GM12892 (cell line): ENCODE data around the gene CDCA5.

Experiments
- DNase-seq: peaks from one replicate; pipeline ENCODE4 v3.0.0; 2011; ENCODE audit not compliant: insufficient read length
- FAIRE-seq: peaks from 2 replicates; lab custom pipeline; 2011; peaks lifted over from hg19 to GRCh38; lab: Jason Lieb, UNC
- POLR2A ChIP-seq: IDR thresholded peaks from 2 replicates; pipeline ENCODE4 v1.6.1; 2011; ENCODE audit warnings: low read depth, low read length, control low read depth
- POLR2AphosphoS5 ChIP-seq: IDR thresholded peaks from 2 replicates; pipeline ENCODE4 v1.6.1; 2011; ENCODE audit warnings: low read depth, low read length, control low read depth
- TAF1 ChIP-seq: IDR thresholded peaks from 2 replicates; pipeline ENCODE4 v1.6.1; 2011; ENCODE audit warnings: low read depth, mild to moderate bottlenecking, control low read depth, low read length, borderline replicate concordance

CDCA5 gene

DNA sequence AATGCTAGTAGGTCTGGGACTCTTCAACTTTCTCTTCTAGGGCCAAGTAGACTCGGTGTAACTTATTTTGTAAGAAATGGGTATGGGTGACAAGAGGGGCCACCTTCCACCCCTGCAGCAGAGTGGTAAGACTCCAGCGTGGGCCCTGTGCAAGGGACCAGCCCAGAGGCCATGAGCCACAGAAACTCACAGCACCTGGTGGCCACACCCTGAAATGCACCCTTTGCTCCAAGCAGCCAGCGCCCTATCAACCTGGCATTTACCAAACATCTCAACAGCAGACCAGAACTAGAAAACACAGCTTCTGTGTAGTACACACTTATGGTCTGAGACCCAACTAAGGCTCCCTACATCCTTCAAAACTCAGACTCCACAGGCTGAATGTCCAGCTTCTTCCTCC is 5.7 kb downstream of the CDCA5 start:
- DNase-seq: peak; percentile 71
- peak; percentile 94 for FAIRE-seq
- TF ChIP-seq POLR2AphosphoS5 (no peak), POLR2A (no peak), TAF1 (no peak)

DNA sequence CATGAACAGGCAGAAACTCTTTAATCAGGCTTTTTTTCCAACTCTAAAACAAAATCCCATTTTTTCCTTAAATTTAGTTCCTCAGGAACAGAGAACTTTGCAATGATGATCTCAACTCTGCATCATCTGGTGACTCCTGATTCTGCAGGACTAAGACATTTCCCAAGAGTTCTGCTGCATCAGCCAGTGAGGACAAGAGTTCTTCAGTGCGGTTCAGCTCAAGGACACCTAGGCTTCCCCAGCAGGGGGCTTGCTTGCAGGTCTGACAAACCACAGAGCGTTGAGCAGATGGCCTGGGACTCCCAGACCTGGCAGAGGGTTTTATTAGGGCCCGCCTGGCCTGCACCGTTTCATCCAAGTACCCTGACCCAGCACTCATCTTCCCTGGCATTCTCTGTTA is 6.4 kb downstream of the CDCA5 start:
- FAIRE-seq: no peak

DNA sequence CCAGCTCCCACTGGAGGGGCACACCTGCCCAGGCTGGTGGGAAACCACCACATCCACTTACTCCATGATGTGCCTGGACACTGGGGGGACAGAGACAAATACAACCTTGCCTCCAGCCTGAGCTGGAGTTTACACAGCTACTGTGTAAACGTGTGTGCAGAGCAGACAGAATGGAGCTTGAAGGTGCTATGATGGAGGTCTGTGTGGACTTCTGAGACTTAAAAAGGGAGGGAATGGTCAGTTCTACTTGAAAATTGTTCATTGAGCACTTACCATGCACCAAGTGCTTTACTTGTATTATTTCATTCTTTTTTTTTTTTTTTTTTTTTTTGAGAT is 11.2 kb downstream of the CDCA5 start:
- FAIRE-seq: no peak
- TF ChIP-seq POLR2A (no peak), TAF1 (no peak), POLR2AphosphoS5 (no peak)
- DNase-seq: no peak

More for the DNA sequence above, 6.4 kb downstream of the CDCA5 start:
- no peak for DNase-seq
- TF ChIP-seq TAF1: no peak
- no peak for TF ChIP-seq POLR2A
- no peak for TF ChIP-seq POLR2AphosphoS5

DNA sequence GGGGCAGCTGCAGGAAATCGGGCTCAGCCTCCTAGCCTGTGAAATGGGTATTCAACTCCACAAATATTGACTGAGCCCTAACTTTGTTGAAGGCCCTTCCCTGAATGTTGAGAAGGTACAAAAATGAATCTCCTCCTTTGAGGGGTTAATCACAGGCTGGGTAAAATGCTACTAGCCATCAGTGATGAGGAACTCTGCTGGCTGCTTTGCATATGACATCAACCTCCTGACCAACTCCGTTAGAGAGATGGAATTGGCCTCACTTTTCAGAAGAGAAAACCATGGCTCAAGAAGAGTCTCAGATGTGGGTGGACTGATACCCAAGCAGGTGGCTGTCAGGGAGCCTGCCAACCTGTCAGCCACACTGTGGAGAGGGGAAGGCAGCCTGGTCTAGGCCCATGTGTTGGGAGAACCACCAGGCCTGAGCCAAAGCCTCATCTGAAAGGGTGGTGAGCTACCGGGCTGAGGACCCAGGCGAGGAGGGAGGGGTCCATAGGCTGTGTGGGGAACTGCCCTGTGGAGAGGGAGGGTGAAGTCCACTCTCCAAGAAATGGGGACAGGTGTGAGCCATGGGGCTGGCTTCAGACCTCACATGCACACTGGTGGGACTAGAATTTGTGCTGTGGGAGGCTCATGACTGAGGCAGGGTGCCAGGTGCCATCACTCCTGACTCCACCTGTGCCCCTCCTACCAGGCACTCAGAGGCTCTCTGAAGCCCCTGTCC is 11.8 kb downstream of the CDCA5 start:
- DNase-seq: no peak
- TF ChIP-seq TAF1 (no peak), POLR2A (peak; percentile 34; the same call in 1 of the 2 replicates), POLR2AphosphoS5 (no peak)
- peak; percentile 51 for FAIRE-seq

DNA sequence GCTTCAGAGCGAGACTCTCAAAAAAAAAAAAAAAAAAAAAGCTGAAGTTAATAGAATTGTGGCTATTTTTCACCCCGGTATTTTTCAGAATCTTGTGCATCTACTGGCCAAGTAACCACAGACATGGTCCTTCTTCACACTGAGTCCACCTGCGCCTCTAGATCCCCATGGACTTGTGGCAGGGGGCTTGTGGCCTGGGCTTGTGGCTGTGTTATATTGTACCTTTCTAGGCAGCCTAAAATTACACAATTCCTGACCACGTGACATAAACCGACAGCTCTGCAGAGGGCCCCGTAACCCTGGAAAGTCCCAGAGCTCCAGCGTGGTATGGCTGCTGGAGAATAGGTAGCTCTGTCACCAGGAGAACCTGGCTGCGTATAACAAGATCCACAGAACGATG is 14.6 kb downstream of the CDCA5 start:
- FAIRE-seq (peak; percentile 88), DNase-seq (no peak)
- TF ChIP-seq TAF1: no peak

DNA sequence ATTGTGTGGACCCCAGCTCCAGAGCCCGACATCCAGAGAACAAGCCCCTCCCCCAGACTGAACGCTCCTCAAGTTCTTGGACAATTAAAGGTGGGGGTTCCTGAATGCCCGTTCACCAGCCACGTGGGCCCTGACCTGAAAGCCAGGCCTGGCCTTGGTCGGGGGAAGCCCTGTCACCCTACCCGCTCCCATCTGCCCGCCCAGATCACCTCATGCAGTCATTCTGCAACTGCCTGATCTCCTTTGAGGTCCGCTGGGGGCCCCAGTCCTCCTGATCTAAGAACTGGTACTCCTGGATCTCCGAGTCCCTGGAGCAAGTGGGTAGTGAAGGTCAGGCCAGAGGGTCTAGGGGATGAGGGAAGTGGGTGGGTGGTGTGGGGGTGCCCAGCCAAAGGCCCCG is 16.4 kb downstream of the CDCA5 start:
- DNase-seq (peak; percentile 65), FAIRE-seq (peak; percentile 79)
- TF ChIP-seq TAF1 (no peak), POLR2AphosphoS5 (no peak), POLR2A (no peak)

DNA sequence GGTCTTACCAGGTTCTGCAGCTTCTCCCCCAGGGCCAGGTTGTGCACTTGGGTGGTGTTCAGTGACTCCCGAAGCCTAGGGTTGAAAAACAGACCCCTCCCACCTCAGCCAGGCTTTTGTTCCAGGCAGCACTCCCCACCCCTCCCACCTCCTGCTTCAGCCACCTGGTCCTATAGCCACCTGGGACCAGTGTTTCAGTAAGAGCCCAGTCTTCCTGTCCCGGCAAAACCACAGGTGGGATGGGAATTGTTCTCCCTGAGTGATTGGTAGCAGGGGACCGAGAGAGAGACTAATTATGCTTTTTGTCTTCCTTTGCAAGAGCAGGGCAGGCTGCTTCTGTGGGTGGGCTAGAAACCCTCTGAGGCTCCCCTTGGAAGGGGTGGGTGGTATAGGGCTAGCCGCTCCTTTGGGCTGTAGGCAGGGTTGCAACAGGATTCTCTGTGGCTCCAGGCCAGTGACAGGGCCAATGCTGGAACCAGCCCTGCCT is 17.0 kb downstream of the CDCA5 start:
- DNase-seq (no peak), FAIRE-seq (peak; percentile 14)
- no peak for TF ChIP-seq POLR2A
- TF ChIP-seq TAF1: no peak
- TF ChIP-seq POLR2AphosphoS5: no peak

DNA sequence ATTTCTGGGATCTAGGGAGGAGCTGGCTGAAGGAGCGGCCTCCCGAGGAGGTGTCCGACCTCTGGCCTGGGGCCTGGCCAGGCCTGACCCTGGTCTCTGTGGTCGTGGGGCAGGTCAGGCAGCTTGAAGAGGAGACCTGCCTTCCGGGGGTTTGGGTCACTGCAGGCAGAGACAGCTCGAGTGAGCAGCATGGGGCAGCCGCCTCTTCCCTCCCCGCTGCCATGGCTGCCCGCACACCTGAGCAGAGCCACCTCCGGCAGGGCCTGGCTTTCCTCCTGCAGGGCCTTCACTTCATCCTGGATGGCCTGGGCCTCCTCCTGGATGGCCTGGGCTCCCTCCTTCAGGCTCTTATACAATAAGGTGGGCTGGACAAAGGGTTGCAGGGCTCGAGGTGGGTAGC is 17.5 kb downstream of the CDCA5 start:
- no peak for FAIRE-seq

DNA sequence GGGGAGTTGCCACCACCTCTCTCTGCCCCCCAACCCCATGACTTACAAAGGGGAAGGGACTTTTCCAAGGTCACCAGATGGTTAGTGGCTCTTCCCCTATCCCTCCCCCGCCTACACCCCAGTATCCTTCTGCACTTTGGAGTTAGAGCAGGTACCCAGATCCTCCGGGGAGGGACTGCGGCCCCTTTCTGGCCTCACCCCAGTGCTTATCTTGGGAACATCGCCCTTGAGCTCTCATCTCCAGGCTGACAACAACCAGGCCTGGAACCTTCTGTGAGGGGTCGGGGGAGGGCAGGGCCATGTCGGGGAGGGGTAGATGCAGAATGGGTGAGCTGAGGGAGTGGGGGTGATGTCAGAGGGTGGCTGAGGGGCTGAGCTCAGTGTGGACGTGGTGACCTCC is 18.0 kb downstream of the CDCA5 start:
- DNase-seq (no peak), FAIRE-seq (no peak)
- TF ChIP-seq POLR2AphosphoS5 (no peak), POLR2A (no peak), TAF1 (no peak)

More for the DNA sequence above, 17.5 kb downstream of the CDCA5 start:
- TF ChIP-seq TAF1 (no peak), POLR2A (no peak), POLR2AphosphoS5 (no peak)
- no peak for DNase-seq

DNA sequence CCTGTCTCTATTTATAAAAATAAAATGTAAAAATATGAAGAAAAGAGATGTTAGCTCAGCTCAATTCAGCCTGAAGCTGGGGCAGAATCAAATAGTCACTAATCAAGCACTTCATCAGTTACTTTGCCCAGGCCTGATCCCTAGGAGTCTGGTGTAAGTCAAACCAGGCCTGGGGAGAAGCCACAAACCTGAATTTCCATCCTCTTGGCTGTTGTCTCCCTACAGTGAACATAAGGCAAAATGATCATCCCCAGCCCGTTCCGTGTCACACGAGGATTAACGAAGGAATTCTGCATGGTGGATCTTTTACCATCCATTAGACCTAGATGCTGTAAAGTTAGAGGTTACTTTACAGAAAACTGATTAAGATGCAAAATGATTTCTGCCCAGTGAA is 19.0 kb downstream of the CDCA5 start:
- FAIRE-seq (no peak), DNase-seq (no peak)
- TF ChIP-seq POLR2AphosphoS5 (no peak), POLR2A (no peak), TAF1 (no peak)

DNA sequence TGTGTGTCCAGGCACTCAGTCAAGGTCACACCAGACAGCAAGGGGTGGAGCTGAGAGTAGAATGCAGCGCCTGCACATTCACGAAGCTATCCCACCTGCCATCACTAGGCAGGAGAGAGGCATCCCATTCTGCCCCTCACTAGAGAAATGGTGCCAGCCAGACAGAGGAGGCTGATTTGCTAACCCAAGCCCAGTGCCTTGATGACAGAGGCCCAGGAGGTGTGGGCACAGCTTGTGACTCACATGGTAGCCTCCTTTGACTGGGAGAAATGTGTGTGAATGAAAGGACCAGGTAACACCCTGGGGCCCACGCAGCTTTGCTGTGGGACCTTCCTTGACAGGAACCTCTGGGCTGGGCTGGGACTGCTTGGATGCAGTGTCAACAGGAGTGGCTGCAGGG is 20.3 kb downstream of the CDCA5 start:
- no peak for FAIRE-seq
- DNase-seq: no peak
- TF ChIP-seq POLR2AphosphoS5 (no peak), POLR2A (no peak), TAF1 (no peak)

DNA sequence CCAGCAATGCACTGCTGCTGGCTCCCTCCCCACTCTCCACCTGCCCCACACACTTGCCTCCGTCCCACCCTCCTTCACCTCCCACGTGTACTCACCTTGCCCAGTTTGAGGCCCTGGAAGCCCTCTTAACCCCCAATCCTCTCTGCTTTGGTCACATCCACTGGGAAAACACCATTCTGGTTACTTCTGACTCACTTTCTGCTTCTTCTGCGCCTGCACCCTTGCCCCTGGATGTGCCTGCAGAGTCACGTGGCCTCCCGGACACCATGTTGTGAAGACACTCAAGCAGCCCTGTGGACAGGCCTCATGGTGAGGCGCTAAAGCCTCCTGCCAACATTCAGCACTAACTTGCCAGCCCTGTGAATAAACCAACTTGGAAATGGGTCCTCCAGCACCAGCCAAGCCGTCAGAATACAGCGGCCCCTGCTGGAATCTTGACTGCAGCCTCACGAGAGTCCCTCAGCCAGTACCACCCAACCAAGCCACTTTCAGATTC is 22.9 kb downstream of the CDCA5 start:
- FAIRE-seq: no peak
- no peak for DNase-seq
- TF ChIP-seq TAF1 (no peak), POLR2A (no peak), POLR2AphosphoS5 (no peak)
